H1 (cell line): ENCODE measurements around the gene AREG. TPM values are rescaled to one million over a fixed set of nuclear protein-coding genes. Genes with fewer than 3 reads are reported as not detected.

Experiments used
- CTCF ChIA-PET: fragments of 300-600 bp; sonication (Branson Sonifier 250); formaldehyde crosslinking; loops from one replicate; lab custom pipeline; 2021; ENCODE audit not compliant: partially characterized antibody; lab: Charles Lee
- POLR2A ChIA-PET: fragments of 300-600 bp; sonication (Branson Sonifier 250); formaldehyde crosslinking; loops from one replicate; lab custom pipeline; 2021; ENCODE audit warnings: inconsistent platforms; ENCODE audit not compliant: partially characterized antibody; lab: Charles Lee
- DNase-seq, 2 experiments: peaks; one replicate each; pipeline versions ENCODE4 v3.0.0 to v3.0.0-alpha.2; 2010 to 2022; ENCODE audit warnings: low spot score in 2 of 2, low read depth in 1 of 2, mixed read lengths in 1 of 2
- FAIRE-seq: peaks from 2 replicates; lab custom pipeline; 2011; peaks lifted over from hg19 to GRCh38; lab: Jason Lieb, UNC
- H2AFZ ChIP-seq: 2 replicates; pipeline ENCODE4 v1.8.1; 2012; ENCODE audit warnings: low read length, inconsistent platforms
- H2AK5ac ChIP-seq: 2 replicates; pipeline ENCODE4 v1.6.1; 2013; ENCODE audit warnings: low read depth, low read length
- H2BK120ac ChIP-seq: replicated peaks from 2 replicates; pipeline ENCODE3; 2013; ENCODE audit warnings: low read depth, low read length, inconsistent platforms
- H2BK12ac ChIP-seq: 2 replicates; pipeline ENCODE4 v1.6.1; 2013; ENCODE audit warnings: low read depth, low read length
- H2BK15ac ChIP-seq: 2 replicates; pipeline ENCODE4 v1.6.1; 2013; ENCODE audit warnings: low read length
- H2BK20ac ChIP-seq: 2 replicates; pipeline ENCODE4 v1.6.1; 2013; ENCODE audit warnings: low read length
- H2BK5ac ChIP-seq: 2 replicates; pipeline ENCODE4 v1.6.1; 2013; ENCODE audit warnings: low read depth, low read length
- H3K14ac ChIP-seq: 2 replicates; pipeline ENCODE4 v1.6.1; 2013; ENCODE audit warnings: inconsistent platforms; ENCODE audit not compliant: insufficient read length
- H3K18ac ChIP-seq: 2 replicates; pipeline ENCODE4 v1.6.1; 2013; ENCODE audit warnings: low read length; ENCODE audit errors: extremely low read depth
- H3K23ac ChIP-seq: 2 replicates; pipeline ENCODE4 v1.6.1; 2013; ENCODE audit warnings: inconsistent platforms; ENCODE audit not compliant: insufficient read length
- H3K23me2 ChIP-seq: 2 replicates; pipeline ENCODE4 v1.6.1; 2013; ENCODE audit warnings: low read depth, low read length
- H3K27ac ChIP-seq: 2 replicates; pipeline ENCODE4 v1.6.1; 2011; ENCODE audit warnings: low read depth, low read length, inconsistent platforms
- H3K27me3 ChIP-seq, 4 experiments: replicated peaks in 1 of 4; 1 replicate in 1 of 4; 2 replicates in 3 of 4; pipeline versions ENCODE4 v1.6.1 to v1.8.1; 2011 to 2013; ENCODE audit warnings: low read length in 3 of 4, mild to moderate bottlenecking in 3 of 4, inconsistent platforms in 2 of 4, mixed read lengths in 2 of 4, moderate library complexity in 1 of 4; ENCODE audit not compliant: control insufficient read depth in 3 of 4, insufficient read depth in 3 of 4; ENCODE audit errors: extremely low read depth in 1 of 4
- H3K36me3 ChIP-seq, 4 experiments: 2 replicates each; pipeline versions ENCODE4 v1.6.1 to v1.8.1; 2011 to 2013; ENCODE audit warnings: mild to moderate bottlenecking in 4 of 4, low read length in 3 of 4, moderate library complexity in 2 of 4, control low read depth in 1 of 4, inconsistent platforms in 1 of 4; ENCODE audit not compliant: insufficient read depth in 4 of 4, control insufficient read depth in 2 of 4
- H3K4ac ChIP-seq: replicated peaks from 2 replicates; pipeline ENCODE3; 2013; ENCODE audit warnings: low read length, low read depth, mixed read lengths, inconsistent platforms; ENCODE audit not compliant: insufficient read length
- H3K4me1 ChIP-seq, 4 experiments: replicated peaks in 1 of 4; 1 replicate in 1 of 4; 2 replicates in 3 of 4; pipeline versions ENCODE4 v1.6.1 to v1.8.1; 2011 to 2013; ENCODE audit warnings: low read length in 3 of 4, inconsistent platforms in 2 of 4, mixed read lengths in 1 of 4; ENCODE audit not compliant: insufficient read depth in 4 of 4, control insufficient read depth in 3 of 4
- H3K4me2 ChIP-seq, 2 experiments: 2 replicates each; pipeline versions ENCODE4 v1.6.1 to v1.8.1; 2011 to 2013; ENCODE audit warnings: low read depth in 2 of 2, low read length in 2 of 2, control low read depth in 1 of 2, inconsistent platforms in 1 of 2, mild to moderate bottlenecking in 1 of 2; ENCODE audit not compliant: insufficient read depth in 1 of 2
- H3K4me3 ChIP-seq, 4 experiments: fragments of 200-600, 300-600 bp in 1 of 4; sonication (generic), shearing (Covaris generic), sonication (Bioruptor Twin) in 1 of 4; 2 replicates each; pipeline versions ENCODE4 v1.5.1 to v1.8.1; 2011 to 2016; ENCODE audit warnings: low read length in 4 of 4, low read depth in 3 of 4, control low read depth in 2 of 4, inconsistent platforms in 2 of 4, mild to moderate bottlenecking in 2 of 4, mixed read lengths in 1 of 4, moderate library complexity in 1 of 4; ENCODE audit not compliant: insufficient read depth in 2 of 4; ENCODE audit errors: extremely low read depth in 1 of 4
- H3K56ac ChIP-seq: replicated peaks from 2 replicates; pipeline ENCODE3; 2013; ENCODE audit warnings: low read depth, mild to moderate bottlenecking, mixed read lengths, low read length, inconsistent platforms; ENCODE audit not compliant: insufficient read length
- H3K79me1 ChIP-seq: 2 replicates; pipeline ENCODE4 v1.6.1; 2013; ENCODE audit warnings: low read depth, low read length, control low read depth
- H3K79me2 ChIP-seq, 2 experiments: 2 replicates each; pipeline versions ENCODE4 v1.6.1 to v1.8.1; 2012 to 2013; ENCODE audit warnings: low read length in 2 of 2, mild to moderate bottlenecking in 2 of 2, inconsistent platforms in 1 of 2; ENCODE audit not compliant: insufficient read depth in 2 of 2, control insufficient read depth in 1 of 2
- H3K9ac ChIP-seq, 4 experiments: replicated peaks in 1 of 4; 1 replicate in 1 of 4; 2 replicates in 3 of 4; pipeline versions ENCODE4 v1.6.1 to v1.8.1; 2011 to 2013; ENCODE audit warnings: low read depth in 3 of 4, low read length in 3 of 4, control low read depth in 2 of 4, mild to moderate bottlenecking in 2 of 4, moderate library complexity in 2 of 4, inconsistent platforms in 1 of 4; ENCODE audit errors: extremely low read depth in 1 of 4
- H3K9me3 ChIP-seq, 2 experiments: 2 replicates each; pipeline versions ENCODE4 v1.6.1 to v1.8.1; 2012 to 2013; ENCODE audit warnings: mild to moderate bottlenecking in 2 of 2, moderate library complexity in 2 of 2, control low read depth in 1 of 2, inconsistent platforms in 1 of 2, low read depth in 1 of 2, low read length in 1 of 2, mixed read lengths in 1 of 2; ENCODE audit not compliant: insufficient read depth in 2 of 2
- H4K20me1 ChIP-seq, 2 experiments: replicated peaks in 1 of 2; 2 replicates each; pipeline versions ENCODE3 to v1.8.1; 2011 to 2013; ENCODE audit warnings: inconsistent platforms in 2 of 2, low read length in 2 of 2, mild to moderate bottlenecking in 1 of 2; ENCODE audit not compliant: insufficient read depth in 2 of 2, control insufficient read depth in 1 of 2
- H4K5ac ChIP-seq: 2 replicates; pipeline ENCODE4 v1.6.1; 2013; ENCODE audit warnings: low read length, low read depth, mixed read lengths, inconsistent platforms; ENCODE audit not compliant: insufficient read length
- H4K8ac ChIP-seq: 2 replicates; pipeline ENCODE4 v1.8.0; 2013; ENCODE audit warnings: mild to moderate bottlenecking, moderate library complexity, low read length, inconsistent platforms; ENCODE audit not compliant: insufficient read depth; ENCODE audit errors: extremely low read depth
- H4K91ac ChIP-seq: replicated peaks from 2 replicates; pipeline ENCODE3; 2013; ENCODE audit warnings: low read length, mixed read lengths, inconsistent platforms; ENCODE audit not compliant: insufficient read length
- ASH2L ChIP-seq: fragments of 200-600, 300-600 bp; sonication (generic); IDR thresholded peaks from one replicate; pipeline ENCODE4 v1.7.1; 2017; ENCODE audit warnings: low read length
- BACH1 ChIP-seq: IDR thresholded peaks from 2 replicates; pipeline ENCODE4 v1.6.1; 2012; ENCODE audit warnings: low read length, improper control_type of control experiment
- E2F6 ChIP-seq: IDR thresholded peaks from 2 replicates; pipeline ENCODE4 v1.6.1; 2012; ENCODE audit warnings: inconsistent platforms
- EZH2 ChIP-seq: fragments of 200-600 bp; sonication (generic); IDR thresholded peaks from 2 replicates; pipeline ENCODE4 v1.7.1; 2012; ENCODE audit warnings: low read depth, mild to moderate bottlenecking, moderate library complexity, low read length, inconsistent platforms; ENCODE audit not compliant: severe bottlenecking
- FOSL1 ChIP-seq: IDR thresholded peaks from 2 replicates; pipeline ENCODE4 v1.6.1; 2011; ENCODE audit warnings: mild to moderate bottlenecking, low read depth, low read length, moderate library complexity; ENCODE audit not compliant: insufficient read depth
- GTF2F1 ChIP-seq: IDR thresholded peaks from 2 replicates; pipeline ENCODE4 v1.6.1; 2012; ENCODE audit warnings: low read depth, low read length, improper control_type of control experiment, borderline replicate concordance
- RFX5 ChIP-seq: IDR thresholded peaks from 2 replicates; pipeline ENCODE4 v1.6.1; 2011; ENCODE audit warnings: low read depth, low read length, improper control_type of control experiment, borderline replicate concordance
- WGBS, 2 experiments: shearing (Covaris generic) in 1 of 2; methylation state at CpG; one replicate each; pipeline versions ENCODE4 v1.1.6 to v1.1.7; 2013 to 2015; ENCODE audit warnings: low lambda C conversion rate in 2 of 2, mixed read lengths in 2 of 2, inconsistent platforms in 1 of 2, low coverage in 1 of 2, missing lambda C conversion rate in 1 of 2; ENCODE audit not compliant: insufficient replicate concordance in 2 of 2, insufficient coverage in 1 of 2, insufficient read length in 1 of 2; ENCODE audit errors: extremely low coverage in 1 of 2, missing lambda C conversion rate in 1 of 2; 5-methylcytosine and 5-hydroxymethylcytosine counted together
- polyA plus RNA-seq, 7 experiments: library from polyadenylated mRNA; depleted of rRNA in 3 of 7; stranded (reverse) in 5 of 7; unstranded in 2 of 7; fragments of >200 nt in 5 of 7; fragments of 200-250 nt in 2 of 7; gene quantifications; 1 replicate in 5 of 7; 2 replicates in 1 of 7; 4 replicates in 1 of 7; pipeline versions ENCODE4 v1.2.1 to v1.2.3, GENCODE V29; 2011 to 2013; ENCODE audit warnings: missing spikeins in 2 of 7, mixed read lengths in 2 of 7
- total RNA-seq: library from RNA; stranded (reverse); fragmentation: NEBNext Ultra II Directional; extraction: Animal tissue kit (Norgen Biotek cat#: 25700); gene quantifications from 2 replicates; pipeline ENCODE4 v1.2.1, GENCODE V29; 2021

The AREG gene
- total and polyA plus RNA-seq, 2 of the 8 experiments (the other 6 are each of a cell fraction or from before 2014, with no cell fraction given): not detected

DNA sequence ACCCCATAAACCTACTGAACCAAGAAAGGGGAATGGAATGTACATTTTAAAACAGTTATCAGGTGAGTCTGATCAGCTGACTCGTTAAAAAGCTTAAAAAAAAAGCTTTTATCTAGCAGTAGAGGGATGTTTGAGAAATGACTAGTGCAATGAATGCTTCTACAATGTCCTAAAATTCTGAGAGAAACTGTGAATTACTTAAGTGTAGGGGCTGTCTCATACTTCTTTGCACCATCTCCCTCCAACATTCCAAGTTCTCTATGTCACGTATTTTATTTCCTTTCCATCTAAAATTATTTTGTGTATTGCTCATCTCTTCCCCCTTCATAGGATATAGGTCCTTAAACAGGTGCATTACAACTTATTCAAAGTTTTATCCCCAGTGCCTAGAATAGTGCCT, 11.9 kb upstream of the AREG start:
- Histone ChIP-seq H4K8ac (no peak overlapping the region), H3K23ac (no peak overlapping the region), H2BK120ac (no peak overlapping the region), H3K4me2 (no peak overlapping the region), H3K79me1 (no peaks in the 10 kb centered on the region), H2BK5ac (no peak overlapping the region), H3K4me1 (no peaks in the 10 kb centered on the region), H3K23me2 (no peaks in the 10 kb centered on the region), H2AFZ (no peak overlapping the region), H3K4ac (no peak overlapping the region), H3K9ac (no peak overlapping the region), H2BK12ac (no peak overlapping the region), H3K27me3 (no peaks in the 10 kb centered on the region; a peak in 1 of 7 replicates), H4K91ac (no peak overlapping the region), H4K5ac (no peak overlapping the region), H2BK20ac (no peak overlapping the region), H3K9me3 (no peaks in the 10 kb centered on the region), H4K20me1 (no peaks in the 10 kb centered on the region), H3K14ac (no peak overlapping the region), H3K18ac (no peak overlapping the region), H3K36me3 (no peaks in the 10 kb centered on the region), H3K56ac (no peak overlapping the region), H2AK5ac (no peak overlapping the region), H2BK15ac (no peak overlapping the region), H3K4me3 (no peak overlapping the region), H3K79me2 (no peaks in the 10 kb centered on the region), H3K27ac (no peak overlapping the region)
- 85 to 100% methylated on average over 1 to 2 of the region's 2 CpGs for WGBS, 2 experiments
- TF ChIP-seq FOSL1: no peak
- no peak for TF ChIP-seq BACH1
- no peak for TF ChIP-seq GTF2F1
- no peak for TF ChIP-seq E2F6
- no peak for TF ChIP-seq RFX5
- no peak for TF ChIP-seq EZH2
- TF ChIP-seq ASH2L: no peak
- CTCF ChIA-PET: no interaction called here
- DNase-seq (no peak), FAIRE-seq (no peak)
- POLR2A ChIA-PET: no interaction called here
